ENCODE data around the gene UBXN2A. TPM values are rescaled to one million over a fixed set of nuclear protein-coding genes. Genes with fewer than 3 reads are reported as not detected.
"Not testable (repeated sequence)": the region's sequence is repeated elsewhere in the genome, so short reads cannot be mapped to it uniquely, and the experiment has no call there.

UBXN2A gene
- total RNA-seq, 1 donor from 2014 or later, result 16.7 TPM

DNA sequence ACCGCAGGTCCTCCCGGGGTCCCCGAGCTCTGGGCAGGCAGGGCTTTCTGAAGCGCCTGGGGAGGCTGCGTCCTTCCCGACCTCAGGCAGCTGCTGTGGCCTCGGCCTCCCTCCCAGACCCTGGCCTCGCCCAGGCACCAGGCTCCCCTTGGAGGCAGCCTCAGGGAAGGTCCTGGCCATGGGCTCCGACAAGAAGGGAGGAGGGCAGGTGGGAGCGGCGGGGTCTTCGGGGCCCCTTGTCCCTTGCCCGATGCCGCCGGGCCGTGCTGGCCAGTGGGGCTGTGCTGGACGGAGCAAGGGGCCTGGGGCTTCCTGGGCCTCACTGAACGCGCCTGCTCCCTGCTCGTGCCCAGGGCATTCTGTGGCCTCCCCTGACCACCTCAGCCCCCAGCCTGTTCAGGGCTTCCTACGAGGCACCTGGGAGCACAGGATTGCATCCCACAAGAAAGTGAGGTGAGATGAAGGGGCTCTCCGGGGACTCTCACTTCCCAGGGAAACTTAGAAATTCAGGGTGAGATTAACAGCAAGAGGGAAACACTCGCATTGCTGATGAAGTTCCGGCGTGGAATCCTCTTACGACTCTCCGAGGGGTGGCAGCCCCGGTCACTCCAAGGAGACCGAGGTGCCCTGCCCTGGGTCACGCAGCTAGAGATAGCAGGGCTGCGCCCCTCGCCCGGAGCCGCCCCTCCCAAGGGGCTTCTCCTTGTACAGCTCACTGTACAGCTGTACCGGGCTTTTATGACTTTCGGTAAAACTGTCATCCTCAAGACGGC is 70.4 kb downstream of the UBXN2A start:
- Histone ChIP-seq H3K27ac (ENCODE audit: low read depth, low read length) (no peak overlapping the region), H3K4me3 (ENCODE audit: low read length in 3 of 3) (peak overlapping the region in 2 of 3 donors; percentile 32 to 35), H3K4me1 (ENCODE audit: control insufficient read depth in 3 of 3, insufficient read depth in 3 of 3, low read length in 3 of 3) (peaks cover 8 to 12% (median 9%) of the 10 kb centered on the region in 3 donors), H3K27me3 (ENCODE audit: control insufficient read depth in 3 of 3, insufficient read depth in 3 of 3, low read length in 3 of 3) (peaks cover 27 to 36% (median 28%) of the 10 kb centered on the region in 3 donors), H3K9me3 (ENCODE audit: control insufficient read depth in 3 of 3, low read length in 3 of 3) (no peaks in the 10 kb centered on the region), H3K9ac (ENCODE audit: low read depth in 1 of 3, low read length in 3 of 3) (no peak overlapping the region), H3K36me3 (ENCODE audit: control insufficient read depth in 3 of 3, insufficient read depth in 3 of 3, low read length in 3 of 3) (no peaks in the 10 kb centered on the region)

DNA sequence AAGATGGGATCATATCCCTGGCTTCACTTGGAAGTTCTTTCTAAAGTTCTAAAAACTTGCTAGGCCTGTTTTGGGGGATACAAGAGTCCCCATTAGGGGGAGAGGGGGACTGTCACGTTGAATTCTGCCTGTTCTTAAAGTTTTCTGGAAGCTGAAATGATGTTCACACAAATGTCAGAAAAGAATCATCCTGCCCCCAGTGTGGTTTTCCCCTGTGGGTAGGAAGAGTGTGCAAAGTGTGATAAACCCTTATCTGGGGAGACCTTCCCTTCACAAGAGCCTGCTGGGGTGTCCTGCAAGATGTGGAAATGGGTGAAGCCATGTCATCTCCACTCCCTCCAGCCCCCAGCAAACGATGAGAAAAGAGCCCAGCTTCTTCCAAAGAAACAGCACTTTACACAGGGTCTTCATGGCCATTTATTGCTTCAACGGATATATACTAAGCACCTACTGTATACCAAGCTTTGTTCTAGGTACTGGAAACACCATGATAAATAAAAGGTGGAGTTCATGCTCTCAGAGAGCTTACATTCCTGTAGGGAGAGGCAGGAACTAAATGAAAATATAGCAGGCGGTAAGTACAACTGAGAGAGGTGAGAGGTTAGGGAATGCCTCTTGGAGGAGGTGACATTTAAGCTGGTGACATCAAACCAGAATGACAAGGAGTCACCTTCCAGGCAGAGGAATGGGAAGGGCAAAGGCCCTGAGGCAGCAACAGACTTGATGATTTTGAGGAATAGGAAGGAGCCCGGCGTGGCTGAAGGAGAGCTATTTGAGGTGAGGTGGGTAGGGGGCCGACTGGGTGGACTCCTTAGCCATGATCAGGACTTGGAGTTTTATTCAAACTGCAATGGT is 71.2 kb downstream of the UBXN2A start:
- H3K4me1 ChIP-seq (ENCODE audit: control insufficient read depth in 3 of 3, insufficient read depth in 3 of 3, low read length in 3 of 3), result peaks cover 8 to 12% (median 9%) of the 10 kb centered on the region in 3 donors
- peaks cover 27 to 36% (median 28%) of the 10 kb centered on the region in 3 donors for H3K27me3 ChIP-seq (ENCODE audit: control insufficient read depth in 3 of 3, insufficient read depth in 3 of 3, low read length in 3 of 3)
- H3K9me3 ChIP-seq (ENCODE audit: control insufficient read depth in 3 of 3, low read length in 3 of 3), result no peaks in the 10 kb centered on the region
- H3K36me3 ChIP-seq (ENCODE audit: control insufficient read depth in 3 of 3, insufficient read depth in 3 of 3, low read length in 3 of 3), result no peaks in the 10 kb centered on the region
- no peak overlapping the region for H3K4me3 ChIP-seq (ENCODE audit: low read length in 3 of 3)
- no peak overlapping the region for H3K9ac ChIP-seq (ENCODE audit: low read depth in 1 of 3, low read length in 3 of 3)
- H3K27ac ChIP-seq (ENCODE audit: low read depth, low read length), result no peak overlapping the region

GRCh38 chr2:24012521-24013188 is 72.4 kb downstream of the UBXN2A start:
- H3K9ac ChIP-seq (ENCODE audit: low read depth in 1 of 3, low read length in 3 of 3), result no peak overlapping the region
- no peaks in the 10 kb centered on the region for H3K9me3 ChIP-seq (ENCODE audit: control insufficient read depth in 3 of 3, low read length in 3 of 3)
- H3K36me3 ChIP-seq (ENCODE audit: control insufficient read depth in 3 of 3, insufficient read depth in 3 of 3, low read length in 3 of 3), result no peaks in the 10 kb centered on the region
- peaks cover 8 to 12% (median 9%) of the 10 kb centered on the region in 3 donors for H3K4me1 ChIP-seq (ENCODE audit: control insufficient read depth in 3 of 3, insufficient read depth in 3 of 3, low read length in 3 of 3)
- no peak overlapping the region for H3K4me3 ChIP-seq (ENCODE audit: low read length in 3 of 3)
- no peak overlapping the region for H3K27ac ChIP-seq (ENCODE audit: low read depth, low read length)
- peaks cover 27 to 36% (median 28%) of the 10 kb centered on the region in 3 donors for H3K27me3 ChIP-seq (ENCODE audit: control insufficient read depth in 3 of 3, insufficient read depth in 3 of 3, low read length in 3 of 3)

GRCh38 chr2:24014902-24015301 is 74.6 kb downstream of the UBXN2A start:
- H3K27ac ChIP-seq (ENCODE audit: low read depth, low read length); H3K9me3 ChIP-seq (ENCODE audit: control insufficient read depth in 3 of 3, low read length in 3 of 3); H3K4me3 ChIP-seq (ENCODE audit: low read length in 3 of 3); H3K36me3 ChIP-seq (ENCODE audit: control insufficient read depth in 3 of 3, insufficient read depth in 3 of 3, low read length in 3 of 3); H3K4me1 ChIP-seq (ENCODE audit: control insufficient read depth in 3 of 3, insufficient read depth in 3 of 3, low read length in 3 of 3); H3K9ac ChIP-seq (ENCODE audit: low read depth in 1 of 3, low read length in 3 of 3): not testable (repeated sequence)
- peaks cover 15 to 25% (median 15%) of the 10 kb centered on the region in 3 donors for H3K27me3 ChIP-seq (ENCODE audit: control insufficient read depth in 3 of 3, insufficient read depth in 3 of 3, low read length in 3 of 3)

- Histone ChIP-seq H3K27me3 (ENCODE audit: control insufficient read depth in 3 of 3, insufficient read depth in 3 of 3, low read length in 3 of 3) (peaks cover 6 to 17% (median 7%) of the 10 kb centered on the region in 3 donors), H3K36me3 (ENCODE audit: control insufficient read depth in 3 of 3, insufficient read depth in 3 of 3, low read length in 3 of 3) (no peaks in the 10 kb centered on the region), H3K4me3 (ENCODE audit: low read length in 3 of 3) (no peak overlapping the region), H3K9ac (ENCODE audit: low read depth in 1 of 3, low read length in 3 of 3) (no peak overlapping the region), H3K27ac (ENCODE audit: low read depth, low read length) (no peak overlapping the region), H3K4me1 (ENCODE audit: control insufficient read depth in 3 of 3, insufficient read depth in 3 of 3, low read length in 3 of 3) (no peaks in the 10 kb centered on the region), H3K9me3 (ENCODE audit: control insufficient read depth in 3 of 3, low read length in 3 of 3) (no peaks in the 10 kb centered on the region)
These were observed 75.5 kb downstream of the UBXN2A start for GRCh38 chr2:24015562-24016375.

DNA sequence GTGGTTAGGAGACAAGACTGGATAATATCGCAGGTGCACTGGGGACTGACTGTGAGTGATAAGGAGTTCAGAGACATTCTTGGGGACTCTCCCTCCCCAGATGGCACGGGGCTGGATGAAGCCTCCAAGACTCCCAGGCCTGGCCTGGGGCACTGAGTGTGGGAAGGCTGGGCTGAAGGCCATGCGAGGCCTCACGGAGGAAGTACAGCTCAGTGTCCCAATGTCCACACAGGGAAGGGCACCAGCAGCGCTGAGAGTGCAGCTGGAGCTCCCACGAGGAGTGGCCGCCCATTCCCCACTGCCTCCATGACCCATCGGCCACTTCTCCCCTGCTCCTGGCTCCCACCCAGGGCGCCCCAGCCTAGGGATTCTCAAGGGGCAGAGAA is 76.1 kb downstream of the UBXN2A start:
- H3K4me1 ChIP-seq (ENCODE audit: control insufficient read depth in 3 of 3, insufficient read depth in 3 of 3, low read length in 3 of 3), result no peaks in the 10 kb centered on the region
- H3K27me3 ChIP-seq (ENCODE audit: control insufficient read depth in 3 of 3, insufficient read depth in 3 of 3, low read length in 3 of 3), result peaks cover under 1 to 11% (median 1%) of the 10 kb centered on the region in 3 donors
- no peak overlapping the region for H3K27ac ChIP-seq (ENCODE audit: low read depth, low read length)
- H3K9me3 ChIP-seq (ENCODE audit: control insufficient read depth in 3 of 3, low read length in 3 of 3), result no peaks in the 10 kb centered on the region
- H3K9ac ChIP-seq (ENCODE audit: low read depth in 1 of 3, low read length in 3 of 3), result no peak overlapping the region
- H3K36me3 ChIP-seq (ENCODE audit: control insufficient read depth in 3 of 3, insufficient read depth in 3 of 3, low read length in 3 of 3), result no peaks in the 10 kb centered on the region
- H3K4me3 ChIP-seq (ENCODE audit: low read length in 3 of 3), result no peak overlapping the region

- H3K4me3 ChIP-seq (ENCODE audit: low read length in 3 of 3), result no peak overlapping the region
- H3K9ac ChIP-seq (ENCODE audit: low read depth in 1 of 3, low read length in 3 of 3), result no peak overlapping the region
- H3K36me3 ChIP-seq (ENCODE audit: control insufficient read depth in 3 of 3, insufficient read depth in 3 of 3, low read length in 3 of 3), result peaks cover 0 to 2% (median 0%) of the 10 kb centered on the region in 3 donors
- no peaks in the 10 kb centered on the region for H3K9me3 ChIP-seq (ENCODE audit: control insufficient read depth in 3 of 3, low read length in 3 of 3)
- no peaks in the 10 kb centered on the region for H3K4me1 ChIP-seq (ENCODE audit: control insufficient read depth in 3 of 3, insufficient read depth in 3 of 3, low read length in 3 of 3)
- no peak overlapping the region for H3K27ac ChIP-seq (ENCODE audit: low read depth, low read length)
- H3K27me3 ChIP-seq (ENCODE audit: control insufficient read depth in 3 of 3, insufficient read depth in 3 of 3, low read length in 3 of 3), result peaks cover 0 to 9% (median 0%) of the 10 kb centered on the region in 3 donors
These were observed 76.8 kb downstream of the UBXN2A start for GRCh38 chr2:24016853-24017703.

DNA sequence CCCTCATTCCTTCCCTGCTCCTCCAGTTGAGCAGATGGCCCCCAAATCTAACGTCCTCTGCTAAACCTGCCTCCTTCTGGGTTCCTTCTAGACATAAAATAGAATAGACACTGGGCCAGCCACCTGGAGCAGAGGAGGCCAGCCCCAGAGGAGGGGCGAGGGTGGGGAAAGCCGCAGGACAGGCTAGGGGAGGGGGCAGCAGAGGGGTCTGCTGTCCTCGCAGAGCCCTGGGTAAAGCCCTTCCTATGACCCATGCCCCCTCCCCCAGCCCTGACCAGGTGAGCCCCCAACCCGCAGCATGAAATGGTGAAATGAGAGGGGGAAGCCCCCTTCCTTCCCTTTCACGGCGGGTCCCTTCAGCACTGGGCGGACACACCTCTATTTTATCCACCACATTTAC is 77.4 kb downstream of the UBXN2A start:
- Histone ChIP-seq H3K9me3 (ENCODE audit: control insufficient read depth in 3 of 3, low read length in 3 of 3) (no peaks in the 10 kb centered on the region), H3K4me1 (ENCODE audit: control insufficient read depth in 3 of 3, insufficient read depth in 3 of 3, low read length in 3 of 3) (no peaks in the 10 kb centered on the region), H3K4me3 (ENCODE audit: low read length in 3 of 3) (no peak overlapping the region), H3K27me3 (ENCODE audit: control insufficient read depth in 3 of 3, insufficient read depth in 3 of 3, low read length in 3 of 3) (peaks cover 0 to 6% (median 0%) of the 10 kb centered on the region in 3 donors), H3K36me3 (ENCODE audit: control insufficient read depth in 3 of 3, insufficient read depth in 3 of 3, low read length in 3 of 3) (peaks cover 2 to 6% (median 2%) of the 10 kb centered on the region in 3 donors), H3K9ac (ENCODE audit: low read depth in 1 of 3, low read length in 3 of 3) (no peak overlapping the region), H3K27ac (ENCODE audit: low read depth, low read length) (no peak overlapping the region)

All from skeletal muscle tissue (tissue), 4 donors.